HCT116 (cell line): ENCODE measurements around the gene TIMM17B. TPM values are rescaled to one million over a fixed set of nuclear protein-coding genes. Genes with fewer than 3 reads are reported as not detected.

Source experiments
- ATAC-seq: fragments of 200-7000 bp; cut with Tn5 transposase; 2 replicates; pipeline ENCODE4 v1.9.1; 2020; ENCODE audit warnings: mild to moderate bottlenecking, moderate library complexity
- BruUV-seq: library from RNA; stranded (reverse); fragments of 400-500 nt; replicated peaks from 2 replicates; lab custom pipeline; 2021; lab: Mats Ljungman, UMichigan
- CTCF ChIA-PET: fragments of 300-600 bp; sonication (Branson Sonifier 250); formaldehyde crosslinking; loops from one replicate; lab custom pipeline; 2021; ENCODE audit warnings: antibody characterized with exemption; lab: Charles Lee
- POLR2A ChIA-PET: fragments of 300-600, 350-600 bp; sonication (Branson Sonifier 250); formaldehyde crosslinking; loops from one replicate; lab custom pipeline; 2021; ENCODE audit warnings: antibody characterized with exemption; lab: Charles Lee
- RAD21 ChIA-PET, 2 experiments: fragments of 300-600 bp; sonication (Branson Sonifier 250); formaldehyde crosslinking; loops; one replicate each; lab custom pipeline; 2023; ENCODE audit warnings: low total read pairs in 2 of 2; ENCODE audit not compliant: uncharacterized antibody in 2 of 2, unreplicated experiment in 2 of 2, low non-redundant PET in 1 of 2; lab: Charles Lee
- DNase-seq: peaks from one replicate; pipeline ENCODE4 v3.0.0-alpha.2; 2010; ENCODE audit warnings: low read depth, low spot score
- H2AFZ ChIP-seq: fragments of 200-600 bp; shearing (Covaris generic), sonication (generic); 2 replicates; pipeline ENCODE4 v1.6.1; 2017; ENCODE audit warnings: low read depth, mixed run types, mixed read lengths, antibody characterized with exemption, low read length; ENCODE audit not compliant: poor library complexity, severe bottlenecking
- H3K27ac ChIP-seq: 2 replicates; pipeline ENCODE4 v1.5.1; 2012; ENCODE audit warnings: low read depth, low read length
- H3K27me3 ChIP-seq: fragments of 200-600 bp; sonication (generic); 2 replicates; pipeline ENCODE4 v1.6.1; 2016; ENCODE audit warnings: mixed run types, low read length, mixed read lengths; ENCODE audit not compliant: insufficient read depth
- H3K36me3 ChIP-seq, 2 experiments: fragments of 200-500 bp in 1 of 2; fragments of 200-600 bp in 1 of 2; sonication (Bioruptor generic) in 1 of 2; sonication (generic) in 1 of 2; 2 replicates each; pipeline versions ENCODE4 v1.5.1 to v1.6.1; 2014 to 2016; ENCODE audit warnings: low read length in 2 of 2, inconsistent platforms in 1 of 2, mixed read lengths in 1 of 2, mixed run types in 1 of 2; ENCODE audit not compliant: insufficient read depth in 2 of 2, control insufficient read depth in 1 of 2
- H3K4me1 ChIP-seq, 2 experiments: fragments of 200-600 bp in 1 of 2; sonication (generic) in 1 of 2; 2 replicates each; pipeline versions ENCODE4 v1.5.1 to v1.6.1; 2012 to 2017; ENCODE audit warnings: low read length in 2 of 2, inconsistent platforms in 1 of 2, mild to moderate bottlenecking in 1 of 2, mixed read lengths in 1 of 2, mixed run types in 1 of 2, moderate library complexity in 1 of 2; ENCODE audit not compliant: insufficient read depth in 2 of 2, control insufficient read depth in 1 of 2
- H3K4me2 ChIP-seq: fragments of 200-600 bp; sonication (generic); 2 replicates; pipeline ENCODE4 v1.6.1; 2017; ENCODE audit warnings: mixed run types, low read length, mixed read lengths
- H3K4me3 ChIP-seq, 2 experiments: fragments of 200-600 bp in 1 of 2; sonication (generic) in 1 of 2; replicated peaks in 1 of 2; 2 replicates each; pipeline ENCODE4 v1.5.1; 2011 to 2016; ENCODE audit warnings: low read length in 2 of 2, control low read depth in 1 of 2, low read depth in 1 of 2, mild to moderate bottlenecking in 1 of 2, mixed read lengths in 1 of 2, mixed run types in 1 of 2
- H3K79me2 ChIP-seq: fragments of 200-600 bp; sonication (generic); 2 replicates; pipeline ENCODE4 v1.6.1; 2017; ENCODE audit warnings: mild to moderate bottlenecking, mixed run types, low read length, moderate library complexity, mixed read lengths; ENCODE audit not compliant: insufficient read depth
- H3K9ac ChIP-seq: fragments of 200-600 bp; sonication (generic); 2 replicates; pipeline ENCODE4 v1.6.1; 2016; ENCODE audit warnings: low read length, mixed read lengths
- H3K9me2 ChIP-seq: fragments of 200-600 bp; sonication (generic), shearing (Covaris generic); 2 replicates; pipeline ENCODE4 v1.6.1; 2017; ENCODE audit warnings: mixed run types, mild to moderate bottlenecking, moderate library complexity; ENCODE audit not compliant: insufficient read depth
- H3K9me3 ChIP-seq, 2 experiments: fragments of 200-500 bp in 1 of 2; fragments of 200-600 bp in 1 of 2; sonication (Bioruptor generic) in 1 of 2; sonication (generic) in 1 of 2; 2 replicates each; pipeline ENCODE4 v1.6.1; 2014 to 2017; ENCODE audit warnings: low read length in 2 of 2, mixed read lengths in 2 of 2, inconsistent platforms in 1 of 2, low read depth in 1 of 2, mild to moderate bottlenecking in 1 of 2, mixed run types in 1 of 2, moderate library complexity in 1 of 2; ENCODE audit not compliant: control insufficient read depth in 1 of 2, insufficient read depth in 1 of 2
- H4K20me1 ChIP-seq: fragments of 200-600 bp; sonication (generic), shearing (Covaris generic); 2 replicates; pipeline ENCODE4 v1.6.1; 2017; ENCODE audit warnings: mixed run types, mild to moderate bottlenecking, moderate library complexity; ENCODE audit not compliant: insufficient read depth
- CEBPB ChIP-seq: IDR thresholded peaks from 2 replicates; pipeline ENCODE4 v1.6.1; 2012; ENCODE audit warnings: low read depth
- SIN3A ChIP-seq: IDR thresholded peaks from 2 replicates; pipeline ENCODE4 v1.6.1; 2012; ENCODE audit warnings: low read depth
- intact Hi-C: fragments of 100-400 bp; cut with micrococcal nuclease; formaldehyde crosslinking; loops from 2 replicates; pipeline ENCODE4 v1.10.0; 2022
- total RNA-seq: library from RNA; stranded (reverse); gene quantifications from one replicate; pipeline ENCODE4 v1.2.1, GENCODE V29; 2021; ENCODE audit not compliant: unreplicated experiment
- TF ChIP-seq, protein P1 (sequence below), 3 experiments: fragments of 200-600 bp in 1 of 3; sonication (generic) in 1 of 3; IDR thresholded peaks in 2 of 3; conservative IDR thresholded peaks in 1 of 3; 2 replicates each; pipeline ENCODE4 v1.5.1; 2012 to 2017; ENCODE audit warnings: low read depth in 2 of 3, low read length in 2 of 3, antibody characterized with exemption in 1 of 3, borderline replicate concordance in 1 of 3, control low read depth in 1 of 3, mild to moderate bottlenecking in 1 of 3, mixed read lengths in 1 of 3, mixed run types in 1 of 3, moderate library complexity in 1 of 3; ENCODE audit not compliant: insufficient read depth in 1 of 3

TIMM17B gene
- total RNA-seq, 1 experiment from 2014 or later, result 41.7 TPM

- H3K79me2 ChIP-seq, result peaks cover 58% of the 10 kb centered on the region
Measured at GRCh38 chrX:48913605-48914366, 16.2 kb upstream of the TIMM17B start.

More at GRCh38 chrX:48913605-48914366, 16.2 kb upstream of the TIMM17B start:
- peaks cover 7 to 12% of the 10 kb centered on the region in 2 experiments; a peak in 3 of 4 replicates for H3K36me3 ChIP-seq
- no peaks in the 10 kb centered on the region for H3K27me3 ChIP-seq
- ChIA-PET CTCF (no interaction called here), POLR2A (no interaction called here), RAD21 (no interaction called here)
- intact Hi-C loops, result no loop called here
- no peak overlapping the region for H3K4me2 ChIP-seq
- TF ChIP-seq, protein P1, sequence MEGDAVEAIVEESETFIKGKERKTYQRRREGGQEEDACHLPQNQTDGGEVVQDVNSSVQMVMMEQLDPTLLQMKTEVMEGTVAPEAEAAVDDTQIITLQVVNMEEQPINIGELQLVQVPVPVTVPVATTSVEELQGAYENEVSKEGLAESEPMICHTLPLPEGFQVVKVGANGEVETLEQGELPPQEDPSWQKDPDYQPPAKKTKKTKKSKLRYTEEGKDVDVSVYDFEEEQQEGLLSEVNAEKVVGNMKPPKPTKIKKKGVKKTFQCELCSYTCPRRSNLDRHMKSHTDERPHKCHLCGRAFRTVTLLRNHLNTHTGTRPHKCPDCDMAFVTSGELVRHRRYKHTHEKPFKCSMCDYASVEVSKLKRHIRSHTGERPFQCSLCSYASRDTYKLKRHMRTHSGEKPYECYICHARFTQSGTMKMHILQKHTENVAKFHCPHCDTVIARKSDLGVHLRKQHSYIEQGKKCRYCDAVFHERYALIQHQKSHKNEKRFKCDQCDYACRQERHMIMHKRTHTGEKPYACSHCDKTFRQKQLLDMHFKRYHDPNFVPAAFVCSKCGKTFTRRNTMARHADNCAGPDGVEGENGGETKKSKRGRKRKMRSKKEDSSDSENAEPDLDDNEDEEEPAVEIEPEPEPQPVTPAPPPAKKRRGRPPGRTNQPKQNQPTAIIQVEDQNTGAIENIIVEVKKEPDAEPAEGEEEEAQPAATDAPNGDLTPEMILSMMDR (IDR thresholded peaks at IDR 0.05 in 2 of 3, conservative IDR thresholded peaks at IDR 0.05 in 1 of 3; ENCODE audit: borderline replicate concordance in 1 of 3, insufficient read depth in 1 of 3, low read depth in 2 of 3, low read length in 2 of 3), result no peak
- no peak for TF ChIP-seq CEBPB
- no peak for TF ChIP-seq SIN3A
- H3K9me2 ChIP-seq, result no peaks in the 10 kb centered on the region
- no TSS peak for BruUV-seq
- no peaks in the 10 kb centered on the region for H4K20me1 ChIP-seq
- DNase-seq (no peak), ATAC-seq (no peak)
- no peak overlapping the region for H3K27ac ChIP-seq
- H3K4me3 ChIP-seq, result no peak overlapping the region
- H3K9me3 ChIP-seq, result no peaks in the 10 kb centered on the region
- peaks cover 2 to 25% of the 10 kb centered on the region in 2 experiments for H3K4me1 ChIP-seq
- H2AFZ ChIP-seq, result no peak overlapping the region
- H3K9ac ChIP-seq, result no peak overlapping the region
